Measurements from ENCODE around the gene TREX2. TPM values are rescaled to one million over a fixed set of nuclear protein-coding genes. Genes with fewer than 3 reads are reported as not detected.
A peak's percentile ranks its signal among the peaks of the same experiment; 100 is the strongest.

TREX2 gene
- total RNA-seq, 1 experiment from 2014 or later = 1.8 TPM

DNA sequence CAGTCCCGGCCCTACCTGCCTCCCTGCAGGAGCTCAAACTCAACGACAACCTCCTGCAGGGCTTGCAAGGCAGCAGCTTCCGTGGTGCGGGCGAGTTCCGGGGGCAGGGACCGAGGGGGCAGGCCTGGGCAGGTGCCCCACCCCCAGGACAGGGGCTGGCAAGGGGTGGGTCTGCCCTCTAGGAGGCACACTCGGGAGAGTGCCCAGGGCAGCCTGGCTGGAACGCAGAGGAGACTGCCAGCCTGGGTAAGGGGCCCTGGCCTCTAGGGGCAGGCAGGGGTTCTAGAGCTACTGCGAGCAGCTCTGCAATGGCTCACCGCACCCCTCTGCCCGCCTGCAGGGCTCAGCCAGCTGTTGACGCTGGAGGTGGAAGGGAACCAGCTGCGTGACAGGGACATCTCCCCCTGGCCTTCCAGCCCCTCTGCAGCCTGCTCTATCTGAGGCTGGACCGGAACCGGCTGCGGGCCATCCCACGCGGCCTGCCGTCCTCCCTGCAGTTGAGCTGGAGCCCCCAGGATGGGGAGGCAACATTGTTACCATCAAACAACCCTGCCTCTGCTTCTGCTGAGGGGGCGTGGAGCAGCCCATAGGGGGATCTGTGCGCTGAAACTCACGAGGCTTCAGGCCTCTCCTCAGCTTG, 36.6 kb upstream of the TREX2 start:
- no peaks in the 10 kb centered on the region for H3K36me3 ChIP-seq (replicated peaks; ENCODE audit: control insufficient read depth, insufficient read depth, low read length)
- no peaks in the 10 kb centered on the region for H3K27me3 ChIP-seq (ENCODE audit: control insufficient read depth, insufficient read depth, low read length)
- peak; percentile 78 for DNase-seq
- no peak overlapping the region for H3K4me3 ChIP-seq (ENCODE audit: insufficient read depth, low read depth, low read length)

DNA sequence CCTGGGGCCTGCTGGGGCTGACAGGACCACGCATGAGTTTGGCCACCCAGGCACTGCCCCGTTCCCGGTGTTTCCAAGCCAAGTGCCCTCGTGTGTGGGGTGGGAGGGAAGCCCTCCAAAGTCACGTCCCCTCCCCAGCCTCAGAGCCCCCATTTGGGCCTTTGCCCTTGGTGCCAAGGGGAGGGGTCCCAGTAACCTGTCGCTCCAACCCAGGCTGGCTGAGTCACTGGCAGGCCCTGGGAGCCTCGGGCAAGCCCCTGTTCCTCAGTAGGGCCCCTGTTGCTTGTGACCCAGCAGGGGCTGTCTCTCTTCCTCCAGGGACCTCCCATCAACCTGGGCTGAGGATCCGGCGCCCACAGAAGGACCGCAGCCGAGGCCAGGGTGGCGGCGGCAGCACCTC, 35.2 kb upstream of the TREX2 start:
- no peaks in the 10 kb centered on the region for H3K36me3 ChIP-seq (replicated peaks; ENCODE audit: control insufficient read depth, insufficient read depth, low read length)
- peaks cover 4% of the 10 kb centered on the region; the same call in 1 of the 2 replicates for H3K27me3 ChIP-seq (ENCODE audit: control insufficient read depth, insufficient read depth, low read length)
- no peak overlapping the region for H3K4me3 ChIP-seq (ENCODE audit: insufficient read depth, low read depth, low read length)
- DNase-seq = no peak

DNA sequence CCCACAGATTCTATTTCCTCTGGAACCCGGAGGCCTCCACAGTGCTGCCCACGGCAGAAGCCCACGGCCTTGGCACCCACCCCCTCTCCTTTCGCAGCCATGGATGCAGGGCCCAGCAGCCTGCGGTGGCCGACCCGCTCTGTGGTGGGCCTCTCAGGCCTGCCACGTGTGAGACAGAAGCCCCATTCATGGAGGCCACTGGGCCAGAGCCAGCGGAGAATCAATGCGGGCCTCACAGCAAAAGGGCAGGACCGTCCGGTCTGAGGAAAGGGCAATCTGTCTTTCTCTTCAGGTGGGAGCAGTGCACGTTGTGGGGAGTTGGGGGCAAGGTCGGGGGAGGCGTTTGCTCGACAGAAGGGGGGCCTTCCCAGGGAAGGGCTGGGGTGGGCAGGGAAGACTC, 32.9 kb upstream of the TREX2 start:
- peak; percentile 57 for DNase-seq
- H3K27me3 ChIP-seq (ENCODE audit: control insufficient read depth, insufficient read depth, low read length) = peaks cover 19% of the 10 kb centered on the region
- no peaks in the 10 kb centered on the region for H3K36me3 ChIP-seq (replicated peaks; ENCODE audit: control insufficient read depth, insufficient read depth, low read length)
- no peak overlapping the region for H3K4me3 ChIP-seq (ENCODE audit: insufficient read depth, low read depth, low read length)

DNA sequence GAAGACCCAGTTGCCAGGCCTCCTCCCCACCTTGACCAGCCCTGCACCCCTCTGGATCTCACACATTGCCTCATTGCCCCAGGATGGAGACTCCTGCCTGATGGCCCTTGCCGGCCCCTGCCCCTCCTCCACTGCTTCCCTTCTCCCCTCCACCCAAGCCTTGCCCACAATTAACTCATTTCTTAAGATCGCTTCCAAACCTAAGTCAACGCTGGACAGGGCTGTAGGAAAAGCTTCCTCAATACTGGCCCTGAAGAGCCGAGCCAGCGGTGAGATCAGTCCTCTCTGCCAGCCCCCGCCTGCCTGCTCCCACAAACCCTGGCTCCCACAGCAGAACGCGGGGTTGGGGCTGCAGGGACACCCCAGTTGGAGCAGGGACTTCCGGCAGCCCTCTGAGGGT, 32.0 kb upstream of the TREX2 start:
- no peak for DNase-seq
- Histone ChIP-seq H3K27me3 (ENCODE audit: control insufficient read depth, insufficient read depth, low read length) (peaks cover 19% of the 10 kb centered on the region), H3K36me3 (replicated peaks; ENCODE audit: control insufficient read depth, insufficient read depth, low read length) (no peaks in the 10 kb centered on the region), H3K4me3 (ENCODE audit: insufficient read depth, low read depth, low read length) (no peak overlapping the region)

DNA sequence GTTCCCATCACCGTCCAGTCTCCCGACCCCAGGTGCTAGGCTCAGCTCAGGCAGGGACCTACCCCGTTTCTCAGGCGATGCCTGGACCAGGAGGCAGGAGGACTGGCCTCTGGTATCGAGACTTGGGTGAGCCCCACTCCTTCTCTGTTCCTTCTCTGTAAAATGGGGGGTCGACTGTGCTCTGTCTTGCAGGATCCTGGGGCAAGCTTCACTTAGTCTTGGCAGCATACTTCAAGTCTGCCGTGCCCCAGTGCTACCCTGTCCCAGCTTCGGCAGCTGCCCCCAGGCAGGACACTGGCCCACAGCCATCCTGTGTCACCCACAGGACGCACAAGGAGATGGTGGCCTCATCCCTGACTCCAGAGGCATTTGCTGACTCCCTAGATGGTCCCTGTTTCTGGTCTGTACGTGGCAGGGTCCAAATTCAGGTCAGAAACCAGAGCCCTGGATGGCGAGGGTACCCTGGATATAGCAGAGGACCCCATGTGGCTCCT, 31.6 kb upstream of the TREX2 start:
- Histone ChIP-seq H3K36me3 (replicated peaks; ENCODE audit: control insufficient read depth, insufficient read depth, low read length) (no peaks in the 10 kb centered on the region), H3K27me3 (ENCODE audit: control insufficient read depth, insufficient read depth, low read length) (peaks cover 19% of the 10 kb centered on the region), H3K4me3 (ENCODE audit: insufficient read depth, low read depth, low read length) (no peak overlapping the region)
- no peak for DNase-seq

DNA sequence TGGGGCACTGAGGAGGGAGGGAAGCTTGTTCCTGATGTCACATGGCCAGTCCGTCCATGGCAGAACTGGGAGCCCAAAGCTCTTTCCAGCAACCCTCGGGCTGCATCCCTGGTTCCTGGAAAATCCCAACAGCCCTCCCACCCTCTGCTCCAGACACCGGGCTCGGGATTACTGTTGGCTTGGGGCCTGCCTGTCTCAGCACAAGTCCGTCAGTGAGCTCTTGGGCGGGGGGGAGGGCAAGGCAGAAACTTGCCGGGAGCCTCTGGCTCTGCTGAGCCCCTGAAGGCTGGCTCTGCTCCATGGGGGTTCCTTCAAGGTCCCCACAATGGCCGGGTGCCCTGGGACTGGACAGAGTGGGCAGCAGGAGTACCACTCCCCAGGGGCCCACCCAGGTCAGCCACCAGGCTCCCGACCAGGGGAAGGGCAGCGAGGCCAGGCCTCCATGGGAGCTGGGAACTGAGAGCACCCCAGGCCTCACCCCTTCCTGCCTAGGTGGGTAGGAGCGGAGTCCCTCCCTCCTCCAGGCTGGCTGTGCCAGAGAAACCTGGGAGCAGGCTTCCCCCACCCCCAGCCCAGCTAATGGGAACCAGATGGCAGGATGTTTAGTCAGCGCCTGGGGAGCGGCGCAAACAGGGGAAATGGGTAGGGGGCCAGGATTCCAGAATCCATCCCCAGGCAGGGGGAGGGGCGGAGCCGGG, 31.0 kb upstream of the TREX2 start:
- no peaks in the 10 kb centered on the region for H3K36me3 ChIP-seq (replicated peaks; ENCODE audit: control insufficient read depth, insufficient read depth, low read length)
- H3K4me3 ChIP-seq (ENCODE audit: insufficient read depth, low read depth, low read length) = no peak overlapping the region
- DNase-seq = peak; percentile 78
- H3K27me3 ChIP-seq (ENCODE audit: control insufficient read depth, insufficient read depth, low read length) = peaks cover 19% of the 10 kb centered on the region

DNA sequence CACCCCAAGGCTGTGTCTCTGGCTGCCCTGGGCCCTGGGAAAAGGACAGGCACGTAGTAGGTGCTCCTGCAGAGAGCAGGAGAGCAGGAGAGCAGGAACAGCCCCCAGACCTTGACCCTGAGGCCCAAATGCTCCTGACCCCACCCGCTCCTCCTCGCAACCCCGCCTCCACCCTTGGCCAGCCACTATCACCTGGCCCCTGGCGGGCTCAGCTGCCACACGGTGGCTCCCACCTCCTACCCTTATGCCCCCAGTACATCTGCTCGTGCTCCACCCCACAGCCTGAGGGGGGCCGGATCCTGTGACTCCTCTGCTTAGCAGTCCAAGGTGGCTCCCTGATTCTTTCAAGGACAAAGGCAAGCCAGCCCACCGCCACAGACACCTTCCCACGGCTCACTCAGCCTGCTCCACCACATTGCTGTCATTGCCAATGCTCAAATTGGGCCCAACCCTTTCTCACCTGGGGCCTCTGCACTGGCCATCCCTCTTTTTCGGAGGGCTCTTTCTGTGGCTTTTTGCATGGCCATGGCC, 30.0 kb upstream of the TREX2 start:
- peaks cover 19% of the 10 kb centered on the region for H3K27me3 ChIP-seq (ENCODE audit: control insufficient read depth, insufficient read depth, low read length)

DNA sequence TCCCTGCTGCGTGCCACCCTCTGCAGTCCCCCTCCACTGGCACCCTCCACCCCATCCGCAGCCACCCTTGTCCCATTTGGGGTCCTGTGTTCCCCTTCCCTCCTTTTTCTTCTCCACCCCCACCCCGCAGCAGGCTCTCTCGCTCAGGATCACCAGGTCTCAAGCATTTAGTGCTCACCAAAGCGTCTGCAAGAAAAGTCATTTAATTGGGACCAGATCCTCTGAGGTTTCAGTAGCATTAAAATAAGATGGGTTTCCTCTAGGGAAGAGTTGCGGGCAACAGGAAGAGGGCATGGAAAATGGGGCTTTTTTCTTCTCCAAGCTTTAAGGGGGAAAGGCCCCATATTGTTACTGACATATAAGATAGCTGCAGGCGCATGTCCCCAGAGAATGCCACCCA, 29.4 kb upstream of the TREX2 start:
- no peak overlapping the region for H3K4me3 ChIP-seq (ENCODE audit: insufficient read depth, low read depth, low read length)

More for the DNA sequence above, 30.0 kb upstream of the TREX2 start:
- Histone ChIP-seq H3K36me3 (replicated peaks; ENCODE audit: control insufficient read depth, insufficient read depth, low read length) (no peaks in the 10 kb centered on the region), H3K4me3 (ENCODE audit: insufficient read depth, low read depth, low read length) (no peak overlapping the region)
- DNase-seq = no peak

DNA sequence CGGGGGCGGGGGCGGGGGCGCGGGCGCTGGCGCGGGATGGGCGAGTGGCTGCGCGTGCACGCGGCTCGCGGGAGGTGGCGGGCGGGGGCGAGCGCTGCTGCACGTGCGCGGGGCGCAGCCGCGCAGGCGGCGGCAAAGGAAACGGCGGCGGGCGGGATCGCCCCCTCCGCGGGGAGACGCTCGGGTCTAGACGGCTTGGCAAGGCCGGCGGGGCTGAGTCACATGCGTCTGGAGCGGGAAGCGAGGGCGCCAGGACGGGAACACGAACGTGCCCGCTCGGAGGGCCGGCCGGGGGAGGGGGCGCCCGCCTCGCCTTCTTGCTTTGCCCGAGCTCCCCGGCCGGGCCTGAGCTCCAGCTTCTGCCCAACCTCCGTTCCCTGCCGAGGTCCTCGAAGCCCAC, 28.9 kb upstream of the TREX2 start:
- no peaks in the 10 kb centered on the region for H3K36me3 ChIP-seq (replicated peaks; ENCODE audit: control insufficient read depth, insufficient read depth, low read length)
- H3K4me3 ChIP-seq (ENCODE audit: insufficient read depth, low read depth, low read length) = peak overlapping the region; percentile 3; the same call in 1 of the 2 replicates
- peak; percentile 90 for DNase-seq

More for the DNA sequence above, 29.4 kb upstream of the TREX2 start:
- DNase-seq = no peak
- Histone ChIP-seq H3K27me3 (ENCODE audit: control insufficient read depth, insufficient read depth, low read length) (peaks cover 19% of the 10 kb centered on the region), H3K36me3 (replicated peaks; ENCODE audit: control insufficient read depth, insufficient read depth, low read length) (no peaks in the 10 kb centered on the region)

DNA sequence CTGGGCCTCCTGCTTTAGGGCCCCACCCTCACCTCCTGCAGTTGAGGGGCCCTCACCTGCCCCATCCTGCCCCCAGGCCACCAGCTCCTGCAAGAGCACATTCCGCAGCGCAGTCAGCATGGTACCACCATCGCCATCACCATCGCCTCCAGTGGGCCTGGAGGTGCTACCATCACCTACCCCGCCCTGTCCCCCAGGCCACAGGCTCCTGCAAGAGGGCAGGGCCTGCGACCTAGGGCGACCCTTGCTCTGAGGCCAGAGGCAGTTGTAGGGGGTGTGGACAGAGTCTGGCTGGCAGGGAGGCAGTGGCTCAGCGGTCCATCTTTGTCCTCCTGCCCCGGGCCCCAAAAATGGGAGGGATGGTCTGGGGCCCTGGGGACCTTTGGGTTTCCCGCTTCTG, 28.4 kb upstream of the TREX2 start:
- Histone ChIP-seq H3K36me3 (replicated peaks; ENCODE audit: control insufficient read depth, insufficient read depth, low read length) (no peaks in the 10 kb centered on the region), H3K27me3 (ENCODE audit: control insufficient read depth, insufficient read depth, low read length) (peaks cover 19% of the 10 kb centered on the region), H3K4me3 (ENCODE audit: insufficient read depth, low read depth, low read length) (no peak overlapping the region)
- no peak for DNase-seq

More for the DNA sequence above, 28.9 kb upstream of the TREX2 start:
- peaks cover 19% of the 10 kb centered on the region for H3K27me3 ChIP-seq (ENCODE audit: control insufficient read depth, insufficient read depth, low read length)

DNA sequence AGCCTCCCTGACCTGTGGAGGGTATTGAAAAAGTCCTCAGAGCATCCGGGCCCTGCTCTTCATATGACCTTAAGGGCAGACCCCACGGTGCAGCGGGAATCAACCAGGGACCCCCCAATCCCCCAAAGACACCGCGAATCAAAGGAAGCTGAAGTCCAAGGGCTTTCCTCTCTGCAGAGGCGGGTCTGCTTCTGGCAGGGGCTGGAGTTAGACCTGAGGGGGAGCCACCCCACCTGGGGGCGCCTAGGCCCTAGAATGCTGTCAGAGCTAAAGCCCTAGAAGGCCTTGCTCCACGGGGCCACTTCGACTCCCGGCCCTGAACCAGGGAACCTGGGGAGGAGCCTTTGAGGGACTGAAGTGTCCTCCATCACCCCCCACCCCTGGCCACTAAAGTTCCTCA, 27.3 kb upstream of the TREX2 start:
- peaks cover 19% of the 10 kb centered on the region for H3K27me3 ChIP-seq (ENCODE audit: control insufficient read depth, insufficient read depth, low read length)
- no peaks in the 10 kb centered on the region for H3K36me3 ChIP-seq (replicated peaks; ENCODE audit: control insufficient read depth, insufficient read depth, low read length)
- H3K4me3 ChIP-seq (ENCODE audit: insufficient read depth, low read depth, low read length) = no peak overlapping the region
- no peak for DNase-seq

DNA sequence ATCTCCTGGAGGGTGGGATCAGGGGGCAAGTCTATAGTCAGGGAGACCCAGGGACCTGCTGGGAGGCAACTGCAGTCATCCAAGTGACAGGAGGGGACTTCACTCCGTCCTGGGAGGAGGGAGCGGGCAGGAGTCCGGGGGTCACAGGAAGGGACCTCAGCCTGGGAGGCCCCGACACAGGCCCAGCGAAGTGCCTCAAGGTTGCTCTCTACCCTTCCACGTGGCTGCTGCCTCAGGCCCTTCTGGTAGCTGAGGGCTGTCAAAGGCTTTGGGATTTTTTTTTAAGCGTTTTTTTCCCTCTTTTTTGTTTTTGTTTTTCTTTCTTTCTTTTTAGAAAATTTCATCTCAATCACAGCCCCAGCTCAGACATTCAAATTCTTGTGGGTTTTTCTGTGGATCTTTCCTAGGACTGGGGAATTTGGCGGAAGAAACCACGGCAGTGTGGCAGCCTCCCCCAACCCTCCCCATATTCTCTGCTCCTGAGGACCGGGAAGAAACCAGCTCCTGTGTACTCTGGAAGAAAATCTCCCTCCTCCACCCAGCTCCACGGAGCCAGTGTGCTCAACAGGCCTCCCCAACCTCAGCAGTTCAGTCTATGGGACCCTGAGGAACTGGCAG, 25.9 kb upstream of the TREX2 start:
- Histone ChIP-seq H3K36me3 (replicated peaks; ENCODE audit: control insufficient read depth, insufficient read depth, low read length) (no peaks in the 10 kb centered on the region; the same call in 1 of the 2 replicates), H3K4me3 (ENCODE audit: insufficient read depth, low read depth, low read length) (no peak overlapping the region), H3K27me3 (ENCODE audit: control insufficient read depth, insufficient read depth, low read length) (peaks cover 19% of the 10 kb centered on the region)
- no peak for DNase-seq

DNA sequence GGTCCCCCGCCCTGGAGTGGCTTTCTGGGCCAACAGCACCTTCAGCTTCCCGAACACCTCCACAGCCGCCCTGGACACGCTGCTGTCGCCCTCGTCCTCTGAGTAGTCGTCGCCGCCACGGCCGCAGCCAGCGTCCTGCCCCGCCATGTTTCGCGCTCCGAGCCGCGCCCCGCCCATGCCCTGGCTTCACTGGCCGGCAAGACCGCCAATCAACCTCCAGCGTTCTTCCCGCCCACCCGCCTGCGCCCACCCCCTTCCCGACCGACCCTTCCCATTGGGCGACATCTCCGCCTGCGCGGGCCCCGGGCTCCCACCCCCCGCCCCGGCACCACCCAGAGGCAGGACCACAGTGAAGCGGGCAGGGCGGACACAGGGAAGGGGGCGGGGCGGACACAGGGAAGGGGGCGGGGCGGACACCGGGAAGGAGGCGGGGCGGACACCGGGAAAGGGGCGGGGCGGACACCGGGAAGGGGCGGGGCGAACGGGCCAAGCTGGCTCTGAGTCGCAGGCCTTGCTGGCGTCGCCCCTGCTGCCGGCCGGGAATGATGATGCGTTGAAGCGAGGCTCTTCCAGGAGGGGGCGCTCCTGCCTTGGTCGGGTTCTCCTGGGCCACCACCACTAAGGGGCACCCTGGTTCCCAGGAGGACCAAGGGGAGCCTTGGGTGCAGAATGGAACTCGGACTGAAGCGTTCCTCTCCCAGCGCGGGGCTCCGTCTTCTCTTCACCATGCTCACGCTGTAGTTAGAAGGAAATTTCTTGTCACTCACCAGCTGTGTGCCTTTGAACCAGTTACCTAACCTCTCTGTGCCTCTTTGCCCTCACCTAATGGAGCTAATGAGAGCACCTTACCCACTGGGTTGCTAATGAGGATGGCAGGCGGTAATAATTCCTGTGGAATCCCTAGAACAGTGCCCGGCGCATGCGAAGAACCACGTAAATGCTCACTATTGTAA, 24.8 kb upstream of the TREX2 start, which contains the start of gene HAUS7:
HAUS7 (minus strand) TSS at position 166 of the 953 bp plus-strand sequence; CDS start at position 147, 19 bp downstream.
- peaks cover 13% of the 10 kb centered on the region for H3K27me3 ChIP-seq (ENCODE audit: control insufficient read depth, insufficient read depth, low read length)

More for the DNA sequence above, 24.8 kb upstream of the TREX2 start, which contains the start of gene HAUS7:
- peak; percentile 99 for DNase-seq
- Histone ChIP-seq H3K4me3 (ENCODE audit: insufficient read depth, low read depth, low read length) (peak within 1 kb of the TSS; percentile 77), H3K36me3 (replicated peaks; ENCODE audit: control insufficient read depth, insufficient read depth, low read length) (no peaks in the 10 kb centered on the region; the same call in 1 of the 2 replicates)
